G401 (cell line): ENCODE measurements around the gene SDK1. TPM values are rescaled to one million over a fixed set of nuclear protein-coding genes. Genes with fewer than 3 reads are reported as not detected.
"Not testable (repeated sequence)": the region's sequence is repeated elsewhere in the genome, so short reads cannot be mapped to it uniquely, and the experiment has no call there.

ENCODE experiments used
- DNase-seq: peaks from one replicate; pipeline ENCODE4 v3.0.0-alpha.2; 2015; ENCODE audit warnings: low spot score
- in situ Hi-C: cut with HindIII; loops from 2 replicates; pipeline ENCODE4 v1.10.0; 2016; ENCODE audit warnings: low sequenced_read_pairs, mixed read lengths
- total RNA-seq: library from RNA; depleted of rRNA; stranded (reverse); fragments of >200 nt; shearing (Covaris generic); gene quantifications from 2 replicates; pipeline ENCODE4 v1.2.3, GENCODE V29; 2014

The SDK1 gene
- total RNA-seq, 1 experiment from 2014 or later: not detected

DNA sequence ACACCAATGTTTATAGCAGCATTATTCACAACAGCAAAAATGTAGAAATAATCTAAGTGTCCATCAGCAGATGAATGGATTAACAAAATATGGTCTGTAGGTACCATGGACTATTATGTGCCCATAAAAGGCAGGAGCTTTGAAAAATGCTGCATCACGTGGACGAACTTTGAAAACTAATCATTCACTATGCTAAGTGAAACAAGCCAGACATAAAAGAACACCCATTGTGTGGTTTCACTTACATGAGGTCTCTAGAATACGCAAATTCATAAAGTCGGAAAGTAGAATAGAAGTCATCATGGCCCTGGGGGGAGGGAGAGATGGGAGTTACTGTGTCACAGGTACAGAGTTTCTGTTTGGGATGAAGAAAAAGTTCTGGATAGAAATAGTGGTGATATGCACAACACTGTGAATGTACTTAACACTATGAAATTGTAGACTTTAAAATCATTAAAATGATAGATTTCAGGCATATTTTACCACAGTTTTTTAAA lies 377.3 kb downstream of the SDK1 start:
- DNase-seq: no peak
- in situ Hi-C loops: no loop called here

GRCh38 chr7:3682028-3682710 lies 381.1 kb downstream of the SDK1 start:
- no peak for DNase-seq
- in situ Hi-C loops: no loop called here

GRCh38 chr7:3683546-3684539 lies 382.8 kb downstream of the SDK1 start:
- DNase-seq: no peak
- in situ Hi-C loops: no loop called here

DNA sequence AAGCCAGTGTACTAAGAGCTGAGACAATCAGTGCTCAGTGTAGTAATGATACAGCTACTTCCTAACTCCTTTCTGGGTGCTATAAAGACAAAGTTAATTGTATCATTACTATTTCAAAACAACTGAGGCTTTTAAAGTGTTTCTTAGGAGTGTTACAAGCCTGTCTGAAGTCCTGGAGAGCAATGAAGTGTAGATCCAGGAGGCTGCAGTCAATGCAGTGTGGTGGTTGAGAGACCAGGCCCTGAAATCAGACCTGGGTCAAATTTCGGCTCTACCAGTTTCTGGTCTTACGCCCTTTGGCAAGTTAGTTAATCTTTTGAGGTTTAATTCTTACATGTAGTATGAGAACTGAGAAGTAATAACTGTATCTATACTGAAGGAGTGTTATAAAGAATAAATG lies 387.0 kb downstream of the SDK1 start:
- DNase-seq: no peak
- in situ Hi-C loops: no loop called here

- no peak for DNase-seq
- in situ Hi-C loops: no loop called here
Observed at GRCh38 chr7:3688842-3689241, 387.8 kb downstream of the SDK1 start.

DNA sequence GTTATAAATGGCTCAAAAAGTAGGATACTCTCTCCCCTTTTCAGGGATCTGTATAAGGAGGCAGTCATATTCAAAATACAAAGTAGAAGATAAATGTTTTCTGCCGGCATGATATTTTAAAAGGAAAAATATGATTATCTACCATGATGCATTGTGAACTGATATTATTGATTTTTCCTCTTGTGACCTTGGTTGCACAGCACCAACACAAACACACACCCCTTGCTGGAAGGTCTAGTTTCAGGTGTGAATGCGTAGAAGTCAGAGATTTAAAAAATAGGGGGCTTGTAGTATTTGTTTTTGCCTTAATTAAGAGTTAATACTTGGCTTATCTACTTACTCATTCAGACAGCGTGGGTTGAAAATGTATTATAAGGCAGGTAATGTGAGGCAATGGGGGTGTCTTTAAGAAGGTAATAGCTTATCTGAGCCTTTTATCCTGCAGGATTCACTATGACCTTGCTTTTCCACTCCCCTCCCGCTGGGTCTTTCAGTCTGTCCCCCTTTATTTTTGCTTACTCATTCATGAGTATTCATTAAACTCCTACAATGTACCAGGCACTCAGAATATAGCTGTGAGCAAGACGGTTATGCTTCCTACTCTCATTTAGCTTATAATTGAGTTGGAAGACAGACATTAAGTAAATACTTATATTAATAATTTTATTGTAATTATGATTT lies 390.6 kb downstream of the SDK1 start:
- in situ Hi-C loops: no loop called here

GRCh38 chr7:3695602-3696001 lies 394.6 kb downstream of the SDK1 start:
- no peak for DNase-seq
- in situ Hi-C loops: no loop called here

More for the DNA sequence above, 390.6 kb downstream of the SDK1 start:
- no peak for DNase-seq

- DNase-seq: no peak
- in situ Hi-C loops: no loop called here
Observed at GRCh38 chr7:3696113-3696512, 395.1 kb downstream of the SDK1 start.

DNA sequence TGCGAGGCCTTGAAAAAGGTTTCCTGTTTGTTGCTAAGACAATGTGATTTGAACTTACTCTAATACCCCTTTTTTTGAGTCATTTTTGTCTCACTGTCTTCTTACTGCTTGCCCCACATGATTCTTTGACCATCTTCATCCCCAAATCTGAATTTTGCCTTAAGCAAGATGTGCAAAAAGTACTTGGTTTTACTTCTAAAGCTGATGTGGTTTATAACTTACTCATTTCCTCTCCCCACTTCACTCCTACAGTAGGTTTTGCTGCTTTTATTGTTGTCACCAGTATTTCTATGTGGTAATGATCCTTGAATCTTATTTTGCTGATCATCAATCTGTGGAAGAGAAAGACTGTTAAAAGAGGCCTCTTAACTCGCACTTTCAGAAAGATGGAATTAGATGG lies 396.4 kb downstream of the SDK1 start:
- DNase-seq: no peak

DNA sequence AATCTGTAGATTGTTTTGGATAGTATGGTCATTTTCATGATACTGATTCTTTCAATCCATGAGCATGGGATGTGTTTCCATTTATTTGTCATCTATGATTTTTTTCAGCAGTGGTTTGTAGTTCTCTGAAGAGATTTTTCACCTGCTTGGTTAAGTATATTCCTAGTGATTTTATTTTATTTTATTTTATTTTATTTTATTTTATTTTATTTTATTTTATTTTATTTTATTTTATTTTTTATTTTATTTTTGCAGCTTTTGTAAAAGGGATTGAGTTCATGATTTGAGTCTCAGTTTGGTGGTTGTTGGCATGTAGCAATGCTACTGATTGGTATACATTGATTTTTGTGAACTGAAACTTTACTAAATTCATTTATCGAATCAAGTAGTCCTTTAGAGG lies 404.2 kb downstream of the SDK1 start:
- in situ Hi-C loops: no loop called here
- no peak for DNase-seq

More for the DNA sequence above, 396.4 kb downstream of the SDK1 start:
- in situ Hi-C loops: no loop called here

GRCh38 chr7:3706091-3706490 lies 405.0 kb downstream of the SDK1 start:
- in situ Hi-C loops, DNase-seq: not testable (repeated sequence)

GRCh38 chr7:3710122-3710521 lies 409.1 kb downstream of the SDK1 start:
- in situ Hi-C loops: no loop called here
- no peak for DNase-seq

DNA sequence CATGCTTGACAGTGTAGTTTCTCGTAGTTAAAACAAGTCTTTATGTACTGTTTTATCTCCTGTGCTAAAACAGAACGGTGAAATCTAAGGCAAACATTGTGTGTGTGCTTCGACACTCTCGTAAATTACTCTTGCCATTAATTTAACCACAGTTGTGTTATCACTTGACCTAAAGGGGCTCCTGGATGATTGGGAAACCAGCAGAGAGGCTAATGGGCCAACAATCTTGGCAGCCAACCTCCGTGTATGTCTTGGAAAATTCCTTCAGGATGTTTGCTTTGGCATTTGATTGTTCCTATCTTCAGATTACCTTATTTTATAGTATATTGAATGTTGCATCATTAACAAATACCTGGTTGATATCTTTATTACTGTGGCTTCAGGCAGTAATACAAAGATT lies 409.5 kb downstream of the SDK1 start:
- in situ Hi-C loops: no loop called here
- DNase-seq: no peak

DNA sequence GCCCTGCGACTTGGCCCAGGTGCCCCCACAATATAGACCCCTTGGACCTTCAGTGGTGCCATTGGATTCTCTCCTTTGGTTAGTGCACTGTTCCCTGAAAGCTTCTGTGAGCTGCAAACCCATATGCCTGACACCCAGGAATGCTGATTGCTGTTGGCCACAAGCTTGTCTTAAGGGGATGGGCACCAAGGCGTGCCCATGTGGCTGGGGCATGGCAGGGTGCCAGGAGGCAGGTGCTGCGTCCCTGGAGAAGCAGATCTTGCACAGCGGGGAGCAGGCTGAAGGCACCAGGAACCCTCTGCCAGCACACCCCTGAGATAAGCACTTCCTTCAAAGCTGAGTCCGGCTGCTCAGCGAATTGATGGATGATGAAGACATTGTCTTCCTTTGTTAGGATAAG lies 411.8 kb downstream of the SDK1 start:
- in situ Hi-C loops: no loop called here
- DNase-seq: no peak

DNA sequence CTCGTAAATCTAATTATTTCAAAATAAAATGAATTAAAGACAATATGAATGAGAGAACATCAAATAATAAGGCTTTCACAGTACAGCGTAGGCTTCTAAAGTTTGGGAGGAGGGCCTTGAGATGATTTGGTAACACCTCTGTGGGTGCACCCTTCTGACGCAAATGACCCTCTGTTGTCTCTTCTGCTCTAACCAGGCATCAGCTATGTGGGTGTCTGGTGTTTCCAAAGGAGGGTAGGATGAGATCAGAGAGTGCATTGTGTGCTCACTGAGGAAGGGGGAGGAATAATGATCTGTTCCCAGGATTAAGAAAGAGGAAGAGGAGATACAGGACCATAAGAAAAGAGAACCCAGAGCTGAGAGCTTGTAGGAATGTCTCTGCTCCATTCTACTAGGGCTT lies 420.4 kb downstream of the SDK1 start:
- in situ Hi-C loops: no loop called here
- DNase-seq: no peak

GRCh38 chr7:3722396-3722922 lies 421.4 kb downstream of the SDK1 start:
- in situ Hi-C loops: no loop called here
- DNase-seq: no peak

DNA sequence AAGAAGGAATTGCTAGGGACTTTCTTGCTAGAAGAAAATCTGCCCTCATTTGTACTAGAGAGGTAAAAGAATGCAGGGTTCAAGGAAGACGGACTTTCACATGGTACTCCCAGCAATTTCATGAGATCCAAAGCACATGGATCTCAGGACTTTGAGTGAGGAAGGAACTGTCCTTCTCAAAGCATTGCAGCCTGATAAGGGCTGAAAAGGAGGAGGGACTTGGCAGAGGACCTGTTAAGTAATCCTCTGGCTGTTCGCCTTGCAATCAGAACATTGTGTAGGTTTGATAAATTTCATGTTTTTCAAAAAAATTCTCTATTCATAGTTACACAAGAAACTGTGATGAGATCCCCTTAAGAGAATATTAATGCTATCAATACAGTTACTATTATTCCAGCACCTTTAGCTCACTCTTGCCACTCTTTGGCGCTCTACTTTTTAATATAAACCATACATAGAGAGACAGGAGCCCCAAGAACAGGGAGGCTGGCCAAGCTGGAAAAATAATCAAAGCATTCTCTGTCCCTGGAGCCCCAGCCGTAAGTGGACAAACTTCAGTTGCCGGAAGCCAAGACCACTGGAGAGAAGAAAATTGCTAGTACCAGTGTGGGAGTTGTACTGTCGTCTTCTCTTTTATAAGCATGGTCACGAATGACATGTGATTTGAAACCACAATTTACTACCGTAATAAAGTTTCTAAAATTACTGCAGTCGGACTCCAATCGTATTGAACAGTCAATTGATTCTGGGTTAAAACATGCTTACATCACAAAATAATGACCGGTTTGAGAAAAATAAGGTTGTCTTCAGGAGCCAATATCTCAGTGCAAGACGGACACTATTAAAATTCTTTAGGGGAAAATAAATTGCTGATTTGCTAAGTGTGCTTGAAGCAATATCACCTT lies 424.4 kb downstream of the SDK1 start:
- DNase-seq: no peak
- in situ Hi-C loops: no loop called here

DNA sequence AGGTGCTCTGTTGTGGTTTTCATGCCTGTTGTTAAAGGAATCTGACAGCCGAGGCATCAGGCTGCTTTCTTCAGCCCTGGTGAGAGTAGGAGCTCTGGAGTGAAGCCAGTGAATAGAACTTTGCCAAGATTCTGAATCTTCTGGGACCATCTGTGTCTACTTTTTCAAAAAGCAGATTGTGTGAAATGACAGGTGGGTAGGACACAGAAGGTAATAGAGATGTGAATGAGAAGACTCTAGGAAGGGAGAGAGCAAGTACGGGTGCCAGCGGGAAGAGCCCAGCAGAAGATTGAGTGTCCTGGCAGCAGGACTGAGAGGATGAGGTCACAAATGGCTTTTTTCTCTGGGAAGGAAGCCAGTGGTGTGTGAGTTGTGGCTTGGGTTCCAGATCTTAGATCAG lies 429.2 kb downstream of the SDK1 start:
- DNase-seq: peak; percentile 13
- in situ Hi-C loops: no loop called here
